Activated B cell treated with CpG ODN at 0.5 μM for 24 hours (primary cell): ENCODE results near the gene ERH. TPM values are rescaled to one million over a fixed set of nuclear protein-coding genes. Genes with fewer than 3 reads are reported as not detected.

Experiments used
- ATAC-seq: fragments of 200-7000 bp; cut with Tn5 transposase; one replicate; pipeline ENCODE4 v1.10.0; 2021; ENCODE audit warnings: low read depth, mild to moderate bottlenecking, moderate library complexity
- CTCF ChIA-PET: fragments of 350-600 bp; sonication (Branson Sonifier 250); formaldehyde crosslinking; loops from one replicate; lab custom pipeline; 2021; ENCODE audit warnings: antibody characterized with exemption; lab: Charles Lee
- POLR2A ChIA-PET: fragments of 350-600 bp; sonication (Branson Sonifier 250); formaldehyde crosslinking; loops from one replicate; lab custom pipeline; 2021; ENCODE audit warnings: antibody characterized with exemption; lab: Charles Lee
- DNase-seq: peaks from one replicate; pipeline ENCODE4 v3.0.0; 2022
- H3K27ac Mint-ChIP-seq: one replicate; pipeline ENCODE4 v1.8.0; 2020; ENCODE audit warnings: mixed read lengths
- H3K27me3 Mint-ChIP-seq: one replicate; pipeline ENCODE4 v1.8.0; 2021; ENCODE audit warnings: mixed read lengths
- H3K36me3 Mint-ChIP-seq: one replicate; pipeline ENCODE4 v1.8.0; 2021; ENCODE audit warnings: low read depth, mixed read lengths
- H3K4me1 Mint-ChIP-seq: one replicate; pipeline ENCODE4 v1.8.0; 2021; ENCODE audit warnings: mixed read lengths
- H3K4me3 Mint-ChIP-seq: one replicate; pipeline ENCODE4 v1.8.0; 2020; ENCODE audit warnings: mild to moderate bottlenecking, mixed read lengths
- H3K9me3 Mint-ChIP-seq: one replicate; pipeline ENCODE4 v1.8.0; 2020; ENCODE audit warnings: mixed read lengths
- CTCF ChIP-seq: fragments of 200-600 bp; IDR thresholded peaks from one replicate; pipeline ENCODE4 v1.8.0; 2022; ENCODE audit warnings: antibody characterized with exemption, mild to moderate bottlenecking
- intact Hi-C: fragments of 100-400 bp; cut with micrococcal nuclease; formaldehyde crosslinking; loops from one replicate; pipeline ENCODE4 v1.15.1; 2024
- total RNA-seq: library from RNA; stranded (reverse); gene quantifications from 2 replicates; pipeline ENCODE4 v1.2.3, GENCODE V29; 2022

Gene ERH
- total RNA-seq, 1 donor from 2014 or later: 273 TPM

DNA sequence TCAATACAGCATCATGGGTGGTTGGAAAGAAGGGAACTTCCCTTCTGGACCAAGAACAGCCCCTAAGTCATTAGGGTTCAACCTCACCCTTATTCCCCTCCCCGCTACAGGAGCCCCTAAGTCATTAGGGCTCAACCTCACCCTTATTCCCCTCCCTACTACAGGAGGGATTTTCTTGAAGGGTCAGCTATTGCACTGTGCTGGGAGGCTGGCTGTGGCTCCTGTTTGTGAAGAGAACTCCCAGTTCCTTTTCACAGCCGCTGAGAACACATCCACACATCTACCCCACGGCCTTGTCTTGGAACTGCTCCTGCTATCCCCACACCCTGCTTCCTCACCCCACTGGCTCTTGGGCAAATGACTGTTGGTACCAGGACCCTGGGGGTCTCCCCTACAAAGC is 44.9 kb downstream of the ERH start:
- no peak for TF ChIP-seq CTCF
- no peaks in the 10 kb centered on the region for H3K27me3 Mint-ChIP-seq
- H3K36me3 Mint-ChIP-seq: no peaks in the 10 kb centered on the region
- intact Hi-C loops: loop anchor here (5.0 kb wide), 2 partner anchors 91 to 201 kb away; partner anchors contain the start of genes DCAF5 and GALNT16
- DNase-seq: no peak
- ChIA-PET POLR2A (no interaction called here), CTCF (no interaction called here)
- no peak for ATAC-seq
- peaks cover 42% of the 10 kb centered on the region for H3K4me1 Mint-ChIP-seq
- H3K4me3 Mint-ChIP-seq: no peak overlapping the region
- H3K27ac Mint-ChIP-seq: peak overlapping the region; percentile 54
- no peaks in the 10 kb centered on the region for H3K9me3 Mint-ChIP-seq

- POLR2A ChIA-PET: interaction anchor here (1.0 to 1.4 kb wide), 2 partner anchors 8 to 46 kb away, joined by 4 read pairs; partner anchors contain the start of genes ERH and SLC39A9
- Mint-ChIP-seq H3K27ac (peak overlapping the region; percentile 35), H3K4me1 (peaks cover 42% of the 10 kb centered on the region), H3K9me3 (no peaks in the 10 kb centered on the region), H3K4me3 (no peak overlapping the region), H3K27me3 (no peaks in the 10 kb centered on the region), H3K36me3 (no peaks in the 10 kb centered on the region)
- ATAC-seq (no peak), DNase-seq (no peak)
- CTCF ChIA-PET: no interaction called here
- TF ChIP-seq CTCF: no peak
- intact Hi-C loops: loop anchor here (5.0 kb wide), 2 partner anchors 90 to 200 kb away; partner anchors contain the start of genes DCAF5 and GALNT16
These were observed 46.2 kb downstream of the ERH start for GRCh38 chr14:69351911-69352310.

GRCh38 chr14:69351385-69351784 is 46.7 kb downstream of the ERH start:
- intact Hi-C loops: loop anchor here (5.0 kb wide), 2 partner anchors 89 to 199 kb away; partner anchors contain the start of genes DCAF5 and GALNT16
- Mint-ChIP-seq H3K9me3 (no peaks in the 10 kb centered on the region), H3K27ac (no peak overlapping the region), H3K36me3 (no peaks in the 10 kb centered on the region), H3K27me3 (no peaks in the 10 kb centered on the region), H3K4me3 (no peak overlapping the region), H3K4me1 (peaks cover 42% of the 10 kb centered on the region)
- POLR2A ChIA-PET: interaction anchor here (0.6 to 1.4 kb wide), 3 partner anchors 9 to 1076 kb away, joined by 4 to 5 read pairs (median 4); partner anchors contain the start of genes ERH and SLC39A9
- ATAC-seq (no peak), DNase-seq (no peak)
- no peak for TF ChIP-seq CTCF
- CTCF ChIA-PET: no interaction called here

GRCh38 chr14:69350892-69351291 is 47.2 kb downstream of the ERH start:
- Mint-ChIP-seq H3K27ac (no peak overlapping the region), H3K36me3 (no peaks in the 10 kb centered on the region), H3K4me1 (peaks cover 40% of the 10 kb centered on the region), H3K27me3 (no peaks in the 10 kb centered on the region), H3K4me3 (no peak overlapping the region), H3K9me3 (no peaks in the 10 kb centered on the region)
- ATAC-seq: no peak
- TF ChIP-seq CTCF: no peak
- POLR2A ChIA-PET: interaction anchor here (0.6 to 1.4 kb wide), 3 partner anchors 9 to 1076 kb away, joined by 4 to 5 read pairs (median 4); partner anchors contain the start of genes ERH and SLC39A9
- DNase-seq: no peak
- CTCF ChIA-PET: no interaction called here
- intact Hi-C loops: loop anchor here (5.0 kb wide), 2 partner anchors 89 to 199 kb away; partner anchors contain the start of genes DCAF5 and GALNT16

DNA sequence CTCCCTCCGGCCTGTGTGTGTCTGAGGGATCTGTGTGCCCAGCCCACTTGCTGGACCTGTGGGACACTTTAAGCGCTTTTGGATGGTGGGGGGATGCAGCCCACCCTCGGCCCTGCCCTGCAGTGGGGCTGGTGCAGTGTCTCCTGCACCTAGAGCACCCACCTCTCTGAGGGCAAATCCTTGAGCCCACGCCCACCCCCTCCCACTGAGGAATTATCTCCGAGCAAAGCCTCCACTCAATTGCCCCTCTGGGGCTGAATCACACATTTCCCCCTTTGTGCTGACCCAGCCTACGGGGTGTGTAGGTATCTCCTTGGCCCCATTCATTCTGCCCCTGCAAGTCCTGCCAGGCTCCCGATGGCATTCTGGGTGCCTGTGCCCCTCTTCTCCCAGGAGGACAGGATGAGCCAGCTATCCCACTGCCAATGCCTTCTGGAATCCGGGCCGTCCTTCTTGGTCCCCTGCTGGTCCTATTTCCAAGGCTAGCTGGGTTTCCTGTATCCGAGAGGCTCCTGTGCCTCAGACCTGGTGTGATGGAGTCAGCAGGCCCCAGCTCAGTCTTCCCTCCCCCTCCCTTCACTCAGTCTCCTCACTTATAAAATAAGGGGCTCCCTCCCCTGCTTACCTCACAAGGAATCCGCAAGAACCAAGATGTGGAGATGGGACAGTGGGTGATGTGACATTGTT is 48.9 kb downstream of the ERH start:
- no peak overlapping the region for H3K27ac Mint-ChIP-seq

More for the DNA sequence above, 48.9 kb downstream of the ERH start:
- intact Hi-C loops: no loop called here
- ChIA-PET POLR2A (no interaction called here), CTCF (no interaction called here)
- Mint-ChIP-seq H3K36me3 (no peaks in the 10 kb centered on the region), H3K27me3 (no peaks in the 10 kb centered on the region), H3K4me1 (peaks cover 25% of the 10 kb centered on the region), H3K9me3 (no peaks in the 10 kb centered on the region), H3K4me3 (no peak overlapping the region)
- TF ChIP-seq CTCF: no peak
- DNase-seq (no peak), ATAC-seq (no peak)
